HG03064 (cell line): ENCODE measurements around the gene SUFU.
"Not testable (repeated sequence)": the region's sequence is repeated elsewhere in the genome, so short reads cannot be mapped to it uniquely, and the experiment has no call there.

Experiments used
- ATAC-seq: cut with Tn5 transposase; IDR thresholded peaks from one replicate; pipeline ENCODE4 v1.9.1; 2021; ENCODE audit warnings: low read depth; ENCODE audit not compliant: unreplicated experiment

The SUFU gene

DNA sequence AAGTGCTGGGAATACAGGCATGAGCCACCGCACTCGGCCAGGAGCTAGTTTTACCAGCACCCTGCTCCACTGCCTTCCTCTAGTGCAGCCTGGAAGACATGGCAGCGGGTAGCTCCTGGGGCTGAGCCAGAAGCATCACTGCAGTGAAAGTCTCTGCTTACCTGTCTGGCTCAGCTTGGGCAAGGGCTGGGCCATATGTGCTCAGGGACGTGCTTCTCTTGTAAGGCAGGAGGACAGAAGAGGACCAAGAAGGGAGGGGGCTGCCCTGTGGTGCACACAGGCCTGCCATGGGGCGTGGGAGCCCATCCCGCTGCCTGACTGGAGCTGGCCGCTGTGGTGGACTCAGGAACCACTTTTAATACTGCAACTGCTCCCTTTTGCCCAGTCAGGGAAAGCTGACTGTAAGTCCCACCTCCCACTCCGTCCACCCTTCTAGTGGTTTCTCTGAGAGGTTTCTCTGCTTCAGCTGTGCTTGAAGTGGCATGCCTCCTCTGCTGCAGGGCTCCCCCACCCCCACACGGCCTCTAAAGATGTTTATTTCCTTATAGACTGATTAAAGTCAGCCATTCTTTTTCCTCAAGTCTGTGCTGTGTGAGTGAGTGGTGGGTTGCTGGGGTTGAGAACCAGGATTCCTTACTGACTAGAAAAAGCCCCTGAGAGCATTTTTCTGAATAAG lies 27.2 kb upstream of the SUFU start:
- ATAC-seq = no peak

DNA sequence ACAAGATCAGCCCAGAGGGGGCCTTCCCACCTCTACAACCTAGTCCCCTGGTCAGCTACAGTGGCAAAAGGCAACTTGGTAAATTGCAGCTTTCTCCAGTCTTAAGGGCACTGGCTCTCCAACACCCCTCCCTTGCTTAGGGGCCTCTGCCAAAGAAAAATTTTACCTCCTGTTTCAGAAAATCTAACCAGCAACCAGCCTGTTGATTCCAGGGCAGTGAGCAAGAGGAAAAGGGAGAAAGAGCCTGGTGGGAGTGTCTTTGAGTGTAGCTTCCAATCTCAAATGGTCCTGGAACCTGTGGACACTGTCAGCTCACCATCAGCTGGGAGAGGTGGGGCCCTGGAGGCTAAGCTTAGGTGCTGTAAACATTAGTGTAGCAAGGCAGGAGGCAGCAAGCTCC lies 24.1 kb upstream of the SUFU start:
- no peak for ATAC-seq

DNA sequence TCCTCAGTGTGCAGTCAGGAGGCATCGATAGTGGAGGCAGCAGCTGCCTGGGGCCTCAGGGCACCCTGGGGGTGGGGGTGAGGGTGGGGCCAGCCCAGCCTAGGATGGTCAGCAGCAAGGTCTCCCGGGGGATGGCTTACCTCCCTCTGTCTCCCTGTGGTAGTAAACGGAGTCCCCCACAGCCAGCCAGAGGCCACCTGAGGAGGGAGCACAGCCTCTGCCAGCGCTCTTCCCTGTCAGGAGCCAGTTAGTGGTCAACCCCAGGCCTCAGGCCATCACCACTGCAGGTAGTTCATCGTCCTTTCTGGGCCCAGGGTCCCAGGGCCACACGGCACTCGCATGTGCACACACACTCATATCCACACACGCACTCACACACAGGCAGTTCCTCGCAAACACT lies 23.4 kb upstream of the SUFU start:
- ATAC-seq = no peak

DNA sequence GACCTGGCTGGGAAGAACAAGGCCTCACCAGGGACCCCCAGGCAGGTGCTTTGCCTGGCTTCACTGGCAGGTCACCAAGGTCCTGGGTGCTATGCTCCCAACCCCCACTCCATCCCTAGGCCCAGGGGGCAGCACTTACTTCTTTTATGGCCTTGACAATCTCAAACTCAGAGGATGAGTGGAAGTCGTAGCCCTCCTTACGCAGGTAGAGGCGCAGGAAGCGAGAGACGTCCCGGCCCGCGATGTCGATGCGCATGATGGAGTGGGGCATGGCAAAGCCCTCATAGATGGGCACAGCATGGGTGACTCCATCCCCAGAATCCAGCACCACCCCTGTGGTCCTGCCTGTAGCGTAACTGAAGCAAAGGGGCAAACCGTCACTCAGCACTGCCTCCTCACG lies 19.8 kb upstream of the SUFU start:
- no peak for ATAC-seq

DNA sequence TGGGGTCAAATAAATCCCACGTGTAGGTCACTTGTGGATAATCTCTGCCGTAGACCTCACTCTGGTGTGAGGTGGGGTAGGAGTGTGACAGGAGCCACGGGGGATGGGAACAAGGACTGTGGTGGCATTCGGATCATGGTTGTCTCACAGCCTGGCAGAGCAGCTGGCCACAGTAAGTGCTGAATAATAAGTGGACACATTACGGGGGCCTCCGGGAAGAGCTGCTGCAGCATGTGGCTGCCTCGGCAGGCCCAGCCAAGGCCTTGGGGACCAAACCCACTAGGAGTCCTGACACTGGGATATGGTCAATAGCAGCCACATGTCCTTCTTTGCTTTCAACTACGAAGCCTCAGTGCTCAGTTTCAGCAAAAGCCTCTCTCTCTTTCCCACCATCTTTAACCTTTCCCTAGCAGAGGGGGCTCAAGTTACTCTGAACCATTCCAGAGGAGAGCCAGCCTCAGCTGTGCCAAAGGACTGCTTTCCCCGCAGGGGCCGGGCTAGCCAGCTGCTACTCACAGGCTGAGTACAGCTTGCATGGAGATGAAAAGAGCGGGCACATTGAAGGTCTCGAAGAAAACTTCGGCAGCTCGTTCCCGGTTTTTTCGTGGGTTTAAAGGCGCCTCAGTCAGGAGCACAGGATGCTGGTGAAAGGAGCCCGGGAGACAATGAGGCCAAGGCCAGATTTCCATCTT lies 18.5 kb upstream of the SUFU start:
- ATAC-seq = no peak

DNA sequence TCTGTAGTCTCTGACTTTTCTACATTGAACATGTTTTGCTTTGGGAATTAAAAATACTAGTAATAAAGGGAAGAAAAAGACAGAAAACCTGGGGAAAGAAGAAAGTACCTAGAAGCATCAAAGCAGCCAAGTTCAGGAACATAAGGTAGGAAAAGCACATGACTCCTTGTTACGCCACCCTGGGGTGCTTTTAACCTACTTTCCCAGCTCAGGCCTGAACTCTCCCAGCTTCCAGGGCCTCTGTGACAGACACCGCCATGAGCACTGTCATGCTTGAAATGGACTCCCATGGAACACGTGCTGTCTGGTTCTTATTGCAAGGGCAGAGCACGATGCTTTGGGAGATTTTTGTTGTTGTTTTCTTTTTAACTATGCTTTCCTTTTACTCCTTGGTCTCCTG lies 12.6 kb upstream of the SUFU start:
- ATAC-seq = no peak

DNA sequence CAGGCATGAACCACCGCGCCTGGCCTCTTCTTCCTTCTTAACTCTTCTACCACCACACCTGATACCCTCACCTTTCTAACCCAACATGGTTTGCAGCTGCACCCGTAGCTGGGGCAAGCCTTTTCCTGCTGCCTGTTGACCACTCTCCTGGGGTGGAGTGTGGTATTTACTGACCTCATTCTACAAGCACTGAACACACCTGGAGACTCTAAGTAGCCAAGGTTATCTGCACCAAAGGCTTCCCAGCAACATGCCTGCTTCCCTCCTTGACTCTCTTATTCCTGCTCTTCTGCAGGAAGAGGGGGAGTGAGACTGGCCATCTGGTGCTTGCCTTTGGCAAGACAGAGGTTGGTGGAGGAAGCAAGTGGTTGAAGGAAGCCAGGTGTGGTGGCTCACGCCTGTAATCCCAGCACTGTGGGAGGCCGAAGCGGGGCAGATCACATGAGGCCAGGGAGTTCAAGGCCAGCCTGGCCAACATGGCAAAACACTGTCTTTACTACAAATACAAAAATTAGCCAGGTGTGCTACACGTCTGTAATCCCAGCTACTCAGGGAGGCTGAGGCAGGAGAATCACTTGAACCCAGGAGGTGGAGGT lies 11.3 kb upstream of the SUFU start:
- no peak for ATAC-seq

DNA sequence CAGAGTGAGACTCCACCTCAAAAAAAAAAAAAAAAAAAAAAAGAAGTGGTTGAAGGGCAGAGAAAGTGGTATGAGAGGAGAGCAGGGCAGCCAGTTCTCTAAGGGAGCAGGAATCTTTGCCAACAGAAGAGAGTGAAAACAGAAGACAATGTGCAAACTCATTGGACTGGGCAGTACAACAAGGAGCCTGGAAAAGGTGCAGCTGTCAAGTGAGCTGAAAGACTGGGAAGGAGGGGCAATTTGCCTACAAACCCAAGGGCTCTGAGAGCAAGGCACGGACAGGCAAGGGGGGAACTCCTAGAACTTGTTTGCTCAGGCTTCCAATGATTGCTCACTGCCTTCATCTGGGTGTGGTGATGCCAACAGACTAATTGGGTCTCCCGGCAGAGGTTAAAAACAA lies 10.8 kb upstream of the SUFU start:
- ATAC-seq = no peak

DNA sequence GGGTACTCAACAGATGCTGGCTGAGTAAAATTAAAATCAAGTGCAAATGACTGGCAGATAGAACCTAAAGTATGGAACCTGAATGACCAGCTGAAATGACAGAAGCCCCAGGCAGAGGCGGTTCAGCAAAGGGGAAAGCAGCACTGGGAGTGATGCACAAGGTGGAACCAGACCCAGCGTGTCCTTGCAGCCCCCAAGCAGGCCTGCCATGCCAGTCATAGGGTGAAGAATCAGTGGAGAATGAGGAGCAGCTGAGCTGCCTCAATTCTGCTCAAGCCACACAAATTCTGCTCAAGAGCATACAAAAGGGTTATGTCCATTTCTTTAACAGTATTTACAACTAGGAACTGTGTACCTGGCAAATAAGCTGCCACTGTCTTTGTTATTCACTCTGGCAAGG lies 10.0 kb upstream of the SUFU start:
- ATAC-seq = no peak

DNA sequence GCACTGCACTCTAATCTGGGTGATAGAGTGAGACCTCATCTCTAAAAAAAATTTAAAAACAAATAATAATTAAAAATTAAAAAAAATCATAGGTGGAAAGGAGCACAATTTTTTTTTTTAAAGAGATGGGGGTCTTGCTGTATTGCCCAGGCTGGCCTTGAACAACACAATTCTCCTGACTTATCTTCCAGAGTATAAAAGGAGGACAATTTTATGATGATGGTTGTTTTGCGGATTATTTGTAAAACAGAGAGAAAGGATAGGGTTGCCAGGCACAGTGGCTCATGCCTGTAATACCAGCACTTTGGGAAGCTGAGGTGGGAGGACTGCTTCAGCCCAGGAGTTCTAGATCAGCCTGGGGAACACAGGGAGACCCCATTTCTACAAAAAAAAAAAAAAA lies 6.2 kb upstream of the SUFU start:
- no peak for ATAC-seq

DNA sequence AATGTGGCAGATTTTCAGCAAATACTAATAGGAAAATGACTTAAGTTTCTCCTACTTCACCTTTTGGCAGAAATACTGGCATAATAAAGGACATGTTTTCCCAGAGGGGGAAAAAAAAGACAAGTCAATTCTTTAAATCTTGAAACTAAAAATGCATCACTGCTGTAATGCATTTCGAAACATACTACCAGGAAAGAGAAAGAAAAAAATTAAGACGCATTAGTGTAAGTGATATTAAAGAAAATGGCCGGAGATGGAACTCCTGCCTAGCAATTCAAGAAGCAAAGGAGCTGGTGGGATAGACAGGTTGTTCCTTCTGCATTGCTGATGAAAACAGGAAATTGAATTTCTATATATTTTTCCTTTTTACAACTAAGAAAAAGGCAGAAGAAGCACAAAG lies 4.4 kb upstream of the SUFU start:
- no peak for ATAC-seq

DNA sequence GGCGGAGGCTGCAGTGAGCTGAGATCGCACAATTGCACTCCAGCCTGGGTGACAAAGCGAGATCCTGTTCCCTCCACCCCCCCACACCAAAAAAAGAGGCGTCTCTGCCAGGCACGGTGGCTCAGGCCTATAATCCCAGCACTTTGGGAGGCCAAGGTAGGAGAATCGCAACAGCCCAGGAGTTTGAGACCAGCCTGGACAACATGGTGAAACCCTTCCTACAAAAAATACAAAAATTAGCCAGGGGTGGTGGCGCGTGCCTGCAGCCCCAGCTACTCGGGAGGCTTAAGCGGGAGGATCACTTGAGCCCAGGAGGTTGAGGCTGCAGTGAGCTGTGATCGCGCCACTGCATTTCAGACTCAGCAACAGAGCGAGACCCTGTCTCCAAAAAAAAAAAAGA lies 3.1 kb upstream of the SUFU start:
- ATAC-seq = not testable (repeated sequence)

DNA sequence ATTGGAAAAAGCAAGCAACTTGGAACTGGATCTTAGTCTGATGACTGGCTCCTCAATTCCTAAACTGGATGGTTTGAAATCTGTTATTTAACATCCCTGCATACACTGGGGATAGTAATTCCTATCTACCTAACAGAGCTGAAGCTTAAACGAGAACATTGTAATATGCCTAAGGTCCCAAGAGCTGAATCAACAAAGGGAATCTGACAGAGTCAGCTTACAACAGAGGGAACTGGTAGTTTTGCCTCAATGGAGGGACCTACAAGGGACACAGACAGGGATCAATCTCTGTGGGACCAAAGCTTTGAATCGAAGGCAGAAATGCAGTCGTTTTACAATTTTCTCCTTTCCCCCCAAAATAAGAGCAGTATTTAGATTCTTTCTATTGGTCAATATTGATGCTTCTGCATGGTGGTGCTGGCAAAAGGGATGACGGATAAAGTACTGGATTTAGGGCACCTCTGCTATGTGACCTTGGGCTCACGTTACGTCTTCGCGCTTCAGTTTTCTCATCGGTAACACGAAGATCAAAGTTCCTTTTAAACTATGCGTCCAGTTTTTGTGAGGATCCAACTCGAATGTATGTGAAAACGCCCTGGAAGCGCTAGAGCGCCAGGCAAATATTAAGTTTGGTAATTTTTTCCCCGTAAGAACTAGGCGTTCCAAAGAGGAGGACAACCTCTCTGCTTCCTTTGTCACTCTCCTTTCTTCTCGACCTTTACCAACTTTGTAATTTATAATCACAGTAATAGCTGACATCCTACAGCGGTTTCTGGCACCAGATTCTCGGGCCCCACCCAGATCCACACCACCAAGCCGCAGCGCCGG lies 2.4 kb upstream of the SUFU start:
- no peak for ATAC-seq

DNA sequence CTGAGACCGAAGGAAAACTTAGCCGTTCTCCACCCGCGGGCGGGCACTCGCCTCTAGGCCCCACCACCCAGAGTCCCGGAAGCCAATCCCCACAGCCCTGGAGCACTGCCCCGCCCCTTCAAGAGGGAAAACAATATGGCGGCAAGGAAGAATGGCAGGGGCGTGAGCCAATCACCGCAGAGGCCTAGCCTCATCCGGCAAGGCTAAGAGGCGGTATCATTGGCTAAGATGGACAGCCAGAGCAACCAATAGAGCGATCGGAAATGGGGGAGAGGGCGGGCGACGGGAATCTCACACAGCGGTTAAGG lies 1.8 kb upstream of the SUFU start:
- peak; percentile 67 for ATAC-seq

DNA sequence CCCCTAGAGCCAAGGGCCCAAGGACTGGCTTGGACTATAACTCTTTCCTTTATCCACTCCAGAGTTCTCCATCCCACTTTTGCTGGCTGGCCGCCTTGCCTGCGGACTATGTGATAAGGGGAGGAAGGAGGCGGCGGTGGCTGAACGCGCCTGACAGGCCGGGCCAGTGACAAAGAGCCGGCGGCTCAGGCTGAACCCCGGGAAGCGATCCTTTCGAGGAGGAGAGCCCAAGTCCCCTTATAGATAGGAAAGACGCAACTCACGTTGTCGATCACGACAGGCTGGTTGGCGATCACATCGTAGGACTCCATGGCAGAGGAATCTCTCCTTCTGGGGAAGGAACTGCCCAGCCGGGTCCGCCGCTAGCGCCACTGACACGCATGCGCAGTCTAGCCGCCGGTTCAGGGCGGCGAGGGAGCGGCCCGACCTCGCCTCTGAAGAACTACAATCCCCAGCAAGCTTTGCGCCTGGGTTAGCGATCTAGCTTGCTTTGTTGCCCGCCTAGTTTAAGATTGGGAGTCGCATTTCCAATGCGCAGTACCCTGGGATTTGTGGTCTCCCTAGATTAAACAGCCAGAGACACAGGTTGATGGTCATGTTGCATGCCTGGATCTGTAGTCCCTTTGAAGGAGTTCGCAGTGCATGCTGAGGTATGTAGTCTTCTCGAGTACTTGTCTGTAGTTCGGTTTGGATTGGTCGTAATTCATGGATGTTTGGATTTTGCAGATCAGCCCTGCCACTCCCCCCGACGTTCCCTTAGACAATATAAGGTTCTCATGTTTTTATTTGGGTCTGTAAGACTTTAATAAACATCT lies 1.2 kb upstream of the SUFU start, which contains the start of gene ACTR1A:
TSS of gene ACTR1A (minus strand) at position 376 of the 815 bp plus-strand sequence. CDS start at position 311, 65 bp downstream.
- ATAC-seq = peak; percentile 42

DNA sequence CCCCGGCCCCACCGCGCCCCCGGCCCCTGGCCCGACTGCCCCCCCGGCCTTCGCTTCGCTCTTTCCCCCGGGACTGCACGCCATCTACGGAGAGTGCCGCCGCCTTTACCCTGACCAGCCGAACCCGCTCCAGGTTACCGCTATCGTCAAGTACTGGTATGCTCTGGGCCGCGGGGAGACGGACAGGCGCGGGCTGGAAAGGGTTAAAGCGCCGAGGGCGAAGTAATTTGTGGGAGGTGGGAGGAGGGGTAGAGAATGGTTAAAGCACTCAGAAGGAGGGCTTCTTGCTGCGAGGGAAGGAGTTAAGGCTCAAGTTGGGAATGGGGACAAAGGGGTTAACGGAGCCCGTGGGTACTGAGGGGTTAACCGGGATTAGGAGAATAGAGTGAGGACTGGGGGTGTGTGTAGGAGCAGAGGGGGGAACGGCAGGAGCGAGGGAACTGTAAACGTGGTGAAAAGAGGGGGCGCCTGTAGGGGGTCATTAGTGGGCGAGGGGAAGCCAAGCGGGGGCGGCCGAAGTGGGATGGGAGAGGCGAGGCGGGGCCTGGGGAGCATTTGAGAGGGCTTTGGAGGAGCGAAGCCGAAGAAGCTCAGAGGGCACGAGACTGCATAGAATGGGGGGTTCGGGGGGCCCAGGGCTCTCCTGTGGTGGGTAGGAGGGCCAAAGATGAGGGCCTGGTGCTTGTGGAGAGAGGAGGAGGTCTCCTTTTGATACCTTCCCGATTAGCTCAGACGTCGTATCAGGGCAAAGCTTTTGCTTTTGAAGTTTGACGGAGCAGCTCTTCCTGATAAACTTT lies 605 bp downstream of the SUFU start:
- ATAC-seq = no peak

DNA sequence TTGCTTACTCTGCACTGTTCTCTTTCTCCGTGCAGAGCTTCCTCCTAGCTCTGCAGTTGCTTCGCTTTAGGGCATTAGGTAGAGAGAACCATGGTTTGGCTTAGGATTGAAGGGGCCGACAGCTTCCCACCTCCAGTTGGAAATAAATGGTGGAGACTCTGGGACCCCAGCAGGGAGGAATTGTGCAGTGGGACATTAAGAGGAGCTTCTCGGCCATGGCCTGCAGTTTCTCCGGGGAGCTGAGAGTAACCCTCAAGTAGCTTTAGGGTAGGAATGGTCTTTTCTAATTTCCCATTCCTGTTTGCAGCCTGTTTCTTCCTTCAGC lies 1.2 kb downstream of the SUFU start:
- ATAC-seq = no peak

DNA sequence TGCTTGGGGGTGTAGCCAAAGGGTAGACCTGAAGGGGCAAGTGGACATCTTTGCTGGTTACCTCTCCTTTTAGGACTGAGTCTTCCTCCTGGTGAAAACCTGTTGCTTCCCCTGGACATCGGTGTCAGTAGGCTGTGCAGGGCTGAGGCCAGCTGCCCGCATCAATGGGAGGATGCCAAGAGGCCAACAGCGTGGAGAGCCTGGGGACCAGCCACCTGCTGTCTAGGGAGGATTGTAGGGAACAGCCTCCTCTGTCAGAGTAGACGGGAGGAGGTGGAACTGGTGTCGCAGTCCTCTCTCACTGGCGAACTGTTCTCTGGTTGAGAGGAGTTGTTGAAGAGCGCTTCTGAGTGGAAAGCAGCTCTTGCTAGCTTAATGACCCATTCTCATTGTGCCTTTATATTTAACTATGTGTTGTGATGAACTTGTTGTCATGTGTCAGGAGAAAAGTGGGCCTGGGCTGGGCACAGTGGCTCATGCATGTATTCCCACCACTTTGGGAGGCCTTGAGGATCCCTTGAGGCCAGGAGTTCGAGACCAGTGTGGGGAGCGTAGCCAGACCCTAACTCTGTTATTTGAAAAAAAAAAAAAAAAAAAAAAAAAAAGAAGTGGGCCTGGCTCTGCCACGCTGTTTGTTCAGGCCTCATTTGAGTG lies 1.8 kb downstream of the SUFU start:
- no peak for ATAC-seq

DNA sequence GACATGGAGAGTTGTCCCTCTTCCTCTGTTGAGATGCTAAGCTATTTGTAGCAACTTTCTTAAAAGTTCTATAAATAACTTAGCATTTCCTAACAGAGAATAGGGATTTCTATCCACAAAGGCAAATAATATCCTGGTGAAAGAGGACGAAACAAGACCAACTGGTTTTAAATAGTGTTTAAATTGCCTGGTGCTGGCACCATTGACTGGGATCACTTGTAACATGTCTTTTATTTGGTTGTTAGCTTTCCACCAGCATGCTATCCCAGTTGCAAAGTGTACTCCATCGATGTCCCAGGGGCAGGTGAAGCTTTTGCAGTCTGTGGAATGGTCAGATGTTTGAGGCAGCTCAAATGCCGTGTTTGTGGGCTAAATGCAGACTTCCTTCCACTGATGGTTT lies 3.7 kb downstream of the SUFU start:
- ATAC-seq = no peak
